Psoas muscle (tissue), 8 donors: ENCODE data around the gene LCN15. TPM values are rescaled to one million over a fixed set of nuclear protein-coding genes. Genes with fewer than 3 reads are reported as not detected.

ENCODE experiments used
- ATAC-seq, 4 donors: fragments of 200-7000 bp; cut with Tn5 transposase; one replicate each; pipeline ENCODE4 v1.9.1; 2020; ENCODE audit warnings: moderate library complexity in 3 of 4, mild to moderate bottlenecking in 2 of 4
- DNase-seq, 2 donors: peaks; one replicate each; pipeline ENCODE4 v3.0.0-alpha.2; 2020
- H3K27ac ChIP-seq: fragments of 200-600 bp; one replicate; pipeline ENCODE4 v1.8.0; 2022
- H3K27me3 ChIP-seq, 3 donors: fragments of 200-600 bp in 1 of 3; one replicate each; pipeline versions ENCODE4 v1.6.1 to v1.8.0; 2013 to 2022; ENCODE audit warnings: low read length in 2 of 3, mild to moderate bottlenecking in 2 of 3, moderate library complexity in 1 of 3; ENCODE audit not compliant: insufficient read depth in 3 of 3
- H3K36me3 ChIP-seq, 2 donors: fragments of 200-600 bp in 1 of 2; one replicate each; pipeline versions ENCODE4 v1.6.1 to v1.8.0; 2013 to 2022; ENCODE audit warnings: low read depth in 1 of 2, mild to moderate bottlenecking in 1 of 2, moderate library complexity in 1 of 2; ENCODE audit not compliant: insufficient read depth in 1 of 2
- H3K4me1 ChIP-seq: fragments of 200-600 bp; one replicate; pipeline ENCODE4 v1.8.0; 2022
- H3K4me3 ChIP-seq: fragments of 200-600 bp; one replicate; pipeline ENCODE4 v1.8.0; 2022; ENCODE audit warnings: mild to moderate bottlenecking
- H3K9me3 ChIP-seq: fragments of 200-600 bp; one replicate; pipeline ENCODE4 v1.8.0; 2022
- CTCF ChIP-seq: fragments of 200-600 bp; IDR thresholded peaks from one replicate; pipeline ENCODE4 v1.8.0; 2022; ENCODE audit warnings: antibody characterized with exemption
- WGBS, 3 donors: extraction: QIAGEN DNeasy Blood & Tissue Kit; methylation state at CpG; one replicate each; pipeline versions ENCODE4 v1.1.6 to v1.1.7; 2013; 5-methylcytosine and 5-hydroxymethylcytosine counted together
- intact Hi-C, 2 donors: fragments of 100-400 bp; cut with DNase I; formaldehyde crosslinking; loops; one replicate each; pipeline versions ENCODE4 v1.11.0 to v1.14.2; 2022
- polyA plus RNA-seq, 3 donors: library from polyadenylated mRNA; stranded (reverse); fragments of 200-250 nt; gene quantifications; one replicate each; pipeline ENCODE4 v1.2.3, GENCODE V29; 2013
- total RNA-seq, 4 donors: library from RNA; stranded (reverse); fragmentation: NEBNext Ultra II Directional in 2 of 4; extraction: Animal tissue kit (Norgen Biotek cat#: 25700) in 2 of 4; gene quantifications; one replicate each; pipeline versions ENCODE4 v1.2.1 to v1.2.4, GENCODE V29; 2021 to 2023
- donor health status: healthy with polysubstance abuse.
- donor health status: DM: no; HTN: no; CAD: no; lungs with moderate emphysema.
- donor health status: Bipolar disorder and iron deficiency.
- donor health status: healthy.
- donor health status: DM: yes; HTN: yes; CAD: no.
- donor health status: DM: no; HTN: no; CAD: no.
- donor health status: DM: no; HTN: no; CAD: no.
- donor health status: DM: yes; HTN: yes; CAD: no.

LCN15 gene
- total and polyA plus RNA-seq, 7 donors = 0.14 to 1.4 (median 0.22) TPM; not detected in 4

DNA sequence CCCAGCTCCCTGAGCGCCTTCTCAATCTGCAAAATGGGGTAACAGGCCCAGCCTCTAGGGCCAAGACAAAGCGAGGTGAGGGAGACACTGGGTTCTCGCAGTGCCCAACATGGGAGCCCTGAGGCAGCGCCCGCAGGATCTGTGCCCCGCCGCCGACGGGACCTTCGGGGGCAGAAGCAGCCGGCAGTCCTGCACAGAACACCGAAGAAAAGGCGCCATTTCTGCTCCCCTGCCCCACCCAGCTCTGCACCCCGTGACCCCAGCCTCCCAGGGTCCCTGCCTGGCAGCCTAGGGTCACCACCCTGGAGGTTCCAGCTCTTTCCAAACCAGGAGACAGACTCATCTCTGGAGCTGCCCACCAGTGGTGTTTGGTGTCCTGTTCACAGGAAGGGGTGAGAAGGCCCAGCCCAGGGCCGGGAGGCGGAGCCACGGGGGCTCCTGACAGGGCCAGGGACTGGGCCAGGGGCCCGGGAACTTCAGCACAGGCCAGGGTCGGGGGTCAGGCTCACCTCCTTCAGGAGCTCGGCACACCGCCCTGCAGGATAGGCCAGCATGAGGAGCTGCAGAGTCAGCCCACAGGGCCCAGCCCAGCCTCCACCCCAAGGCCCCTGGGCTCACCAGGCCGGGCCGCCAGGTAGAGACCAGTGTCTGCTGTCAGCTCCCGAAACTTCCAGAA lies 9.6 kb downstream of the LCN15 start:
- H3K36me3 ChIP-seq = no peaks in the 10 kb centered on the region
- no peaks in the 10 kb centered on the region for H3K27me3 ChIP-seq
- no peak for ATAC-seq
- no peak for DNase-seq
- intact Hi-C loops = no loop called here
- WGBS, 3 donors = 76 to 86% (median 82%) methylated on average over 21 to 24 of the region's 24 CpGs
- H3K9me3 ChIP-seq = no peaks in the 10 kb centered on the region
- H3K4me3 ChIP-seq = no peak overlapping the region
- peaks cover 11% of the 10 kb centered on the region for H3K4me1 ChIP-seq
- no peak for TF ChIP-seq CTCF
- H3K27ac ChIP-seq = no peak overlapping the region

DNA sequence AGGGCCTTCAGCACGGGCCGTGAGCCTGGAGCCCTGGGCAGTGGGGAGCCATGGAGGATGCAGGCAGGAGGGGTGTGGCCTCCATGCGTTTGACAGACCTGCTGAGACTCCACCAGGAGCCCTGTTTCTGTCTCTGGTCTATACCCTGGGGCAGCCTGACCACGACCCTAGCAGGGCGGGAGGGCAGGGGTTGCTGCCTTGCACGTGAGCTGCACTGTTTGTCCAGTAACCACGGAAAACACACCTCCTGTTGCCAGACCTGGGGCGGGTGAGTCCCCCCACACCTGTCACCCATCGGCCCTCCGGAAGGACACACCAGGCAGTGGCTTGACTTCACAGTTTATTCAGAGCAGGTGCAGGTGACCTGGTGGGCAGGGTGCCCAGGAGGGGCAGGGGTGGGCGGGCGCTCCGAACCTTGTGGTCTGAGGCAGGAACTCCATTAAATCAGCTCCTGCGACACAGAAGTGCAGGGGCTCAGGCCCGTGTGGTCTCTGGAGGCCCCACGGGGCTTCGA lies 10.2 kb downstream of the LCN15 start:
- Histone ChIP-seq H3K36me3 (no peaks in the 10 kb centered on the region), H3K27ac (no peak overlapping the region), H3K9me3 (no peaks in the 10 kb centered on the region), H3K27me3 (no peaks in the 10 kb centered on the region), H3K4me3 (no peak overlapping the region), H3K4me1 (peaks cover 11% of the 10 kb centered on the region)
- intact Hi-C loops = no loop called here
- WGBS, 3 donors = 72 to 82% (median 78%) methylated on average over 17 of the region's 17 CpGs
- DNase-seq (no peak), ATAC-seq (no peak)
- no peak for TF ChIP-seq CTCF

GRCh38 chr9:136753371-136754058 lies 10.8 kb downstream of the LCN15 start:
- no peak overlapping the region for H3K27ac ChIP-seq
- no peaks in the 10 kb centered on the region for H3K36me3 ChIP-seq
- no peaks in the 10 kb centered on the region for H3K27me3 ChIP-seq
- intact Hi-C loops = no loop called here
- peaks cover 11% of the 10 kb centered on the region for H3K4me1 ChIP-seq
- DNase-seq = no peak
- H3K9me3 ChIP-seq = no peaks in the 10 kb centered on the region
- H3K4me3 ChIP-seq = no peak overlapping the region
- WGBS, 3 donors = 82 to 83% (median 82%) methylated on average over 31 of the region's 31 CpGs
- no peak for ATAC-seq
- TF ChIP-seq CTCF = no peak

DNA sequence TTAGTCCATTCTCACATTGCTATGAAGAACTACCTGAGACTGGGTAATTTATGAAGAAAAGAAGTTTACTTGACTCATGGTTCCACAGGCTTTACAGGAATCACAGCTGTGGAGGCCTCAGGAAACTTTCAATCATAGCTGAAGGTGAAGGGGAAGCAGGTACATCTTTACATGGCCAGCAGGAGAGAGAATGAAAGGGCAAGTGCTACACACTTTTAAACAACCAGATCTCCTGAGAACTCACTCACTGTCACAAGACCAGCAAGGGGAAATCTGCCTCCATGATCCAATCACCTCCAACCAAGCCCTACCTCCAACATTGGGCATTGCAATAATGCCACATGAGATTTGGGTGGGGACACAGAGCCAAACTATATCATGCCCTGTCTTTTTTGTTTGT lies 12.5 kb downstream of the LCN15 start:
- intact Hi-C loops = no loop called here
- ATAC-seq (no peak), DNase-seq (no peak)
- Histone ChIP-seq H3K4me3 (no peak overlapping the region), H3K36me3 (no peaks in the 10 kb centered on the region), H3K9me3 (no peaks in the 10 kb centered on the region), H3K27ac (no peak overlapping the region), H3K27me3 (no peaks in the 10 kb centered on the region), H3K4me1 (no peaks in the 10 kb centered on the region)
- TF ChIP-seq CTCF = no peak
